K562 (cell line): Measurements from ENCODE around the gene DENND2C. TPM values are rescaled to one million over a fixed set of nuclear protein-coding genes. Genes with fewer than 3 reads are reported as not detected.
A peak's percentile ranks its signal among the peaks of the same experiment; 100 is the strongest.

Experiments used
- PTBP1 ChIP-seq: fragments of 200-400 bp; formaldehyde crosslinking; IDR thresholded peaks from 2 replicates; pipeline ENCODE4 v1.6.1; 2017; ENCODE audit warnings: low read depth, low read length
- TAL1 ChIP-seq: fragments of 450-650 bp; IDR thresholded peaks from 2 replicates; pipeline ENCODE4 v1.6.1; 2016; ENCODE audit warnings: mild to moderate bottlenecking
- TEAD1 ChIP-seq, 2 experiments: fragments of 450-650 bp in 1 of 2; sonication (generic) in 1 of 2; formaldehyde crosslinking; IDR thresholded peaks; 2 replicates each; pipeline versions ENCODE4 v1.4.0 to v1.8.0; 2020 to 2022; ENCODE audit warnings: mild to moderate bottlenecking in 2 of 2, missing genetic modification reagents in 1 of 2
- U2AF1 ChIP-seq: fragments of 200-400 bp; formaldehyde crosslinking; optimal IDR thresholded peaks from 2 replicates; pipeline ENCODE3; 2017; ENCODE audit warnings: mild to moderate bottlenecking, low read depth, low read length, moderate library complexity
- ZNF583 ChIP-seq: fragments of 250-450 bp; sonication (Bioruptor Pico); IDR thresholded peaks from 2 replicates; pipeline ENCODE4 v1.4.0; 2020
- ZNF584 ChIP-seq: fragments of 200-800 bp; sonication (Bioruptor generic); IDR thresholded peaks from 2 replicates; pipeline ENCODE4 v1.6.1; 2016; ENCODE audit warnings: low read depth, mild to moderate bottlenecking, missing genetic modification characterization, missing compliant biosample characterization
- polyA plus RNA-seq, 8 experiments: library from polyadenylated mRNA; depleted of rRNA in 4 of 8; stranded (reverse) in 5 of 8; unstranded in 3 of 8; fragments of >200 nt; fragmentation: Nextera tagmentation in 2 of 8; fragmentation: Illumina TruSeq in 1 of 8; extraction: Ambion mirVana in 2 of 8; extraction: Trizol in 1 of 8; gene quantifications; 2 replicates each; pipeline versions ENCODE4 v1.2.1 to v1.2.3, GENCODE V29; 2011 to 2014; ENCODE audit warnings: inconsistent platforms in 1 of 8, missing spikeins in 1 of 8
- total RNA-seq, 7 experiments: library from RNA; depleted of rRNA in 6 of 7; stranded (reverse); fragments of >200 nt in 6 of 7; fragmentation: Illumina TruSeq in 2 of 7; extraction: Trizol in 2 of 7; gene quantifications; 2 replicates each; pipeline versions ENCODE4 v1.2.1 to v1.2.3, GENCODE V29; 2011 to 2021; ENCODE audit warnings: low replicate concordance in 1 of 7
- TF ChIP-seq, protein P1 (sequence below): fragments of 200-600 bp; sonication (generic); IDR thresholded peaks from one replicate; pipeline ENCODE4 v1.6.1; 2012; ENCODE audit warnings: mild to moderate bottlenecking, low read depth, low read length, inconsistent platforms
- TF ChIP-seq, protein P2 (sequence below): fragments of 450-650 bp; IDR thresholded peaks from 2 replicates; pipeline ENCODE4 v1.7.0; 2016; ENCODE audit warnings: borderline replicate concordance
- TF ChIP-seq, protein P3 (sequence below): fragments of 450-650 bp; formaldehyde crosslinking; IDR thresholded peaks from 2 replicates; pipeline ENCODE4 v1.4.0; 2022; ENCODE audit warnings: mild to moderate bottlenecking, moderate library complexity
- TF ChIP-seq, protein P4 (sequence below): conservative IDR thresholded peaks from 2 replicates; pipeline ENCODE4 v1.6.1; 2011; ENCODE audit warnings: low read depth, mild to moderate bottlenecking, low read length; ENCODE audit not compliant: control insufficient read depth

DENND2C gene
- total and polyA plus RNA-seq, 9 of the 15 experiments (the other 6 are each of a cell fraction or from before 2014, with no cell fraction given), result 0.03 to 0.25 (median 0.14) TPM

DNA sequence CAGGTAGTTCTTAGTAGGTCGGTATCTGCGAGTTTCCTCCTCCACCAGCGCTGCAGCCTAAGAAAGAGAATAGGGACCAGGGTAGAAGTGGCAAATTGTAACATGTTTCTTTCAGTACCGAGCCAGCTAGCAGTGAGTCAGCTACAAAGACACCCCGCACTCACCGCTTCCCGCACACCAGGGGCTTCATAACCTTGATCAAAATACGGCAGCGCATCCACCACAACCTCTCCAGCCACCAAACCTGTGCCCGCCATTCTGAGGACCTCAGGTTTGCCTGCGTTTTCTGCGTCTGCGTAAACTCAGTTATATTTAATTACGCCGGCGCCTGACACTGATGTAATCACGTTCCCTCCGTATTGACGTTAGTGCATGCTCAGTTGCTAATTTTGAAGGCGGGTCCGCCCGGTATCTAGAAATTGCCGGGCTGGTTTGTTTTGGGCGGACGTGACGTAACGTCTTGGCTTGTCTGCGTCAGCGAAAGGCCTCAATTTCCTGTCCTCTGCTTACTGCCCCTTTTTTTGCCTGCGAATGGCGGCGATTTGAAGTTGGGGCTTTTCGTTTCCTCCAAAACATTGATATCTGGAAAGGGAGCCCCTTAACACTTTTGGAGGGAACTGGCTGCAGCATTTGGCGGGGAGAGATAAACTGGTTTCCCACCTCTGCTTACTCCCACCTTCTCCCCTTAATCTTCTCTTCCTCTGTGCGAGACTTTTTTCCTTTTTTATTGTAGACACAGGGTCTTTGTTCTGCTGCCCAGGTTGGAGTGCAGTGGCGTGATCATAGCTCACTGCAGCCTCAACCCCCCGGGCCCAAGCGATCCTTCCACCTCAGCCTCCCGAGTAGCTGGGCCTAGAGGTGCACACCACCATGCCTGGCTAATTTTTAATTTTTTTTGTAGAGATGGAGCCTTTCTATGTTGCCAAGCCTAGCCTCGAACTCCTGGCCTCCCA is 88.2 kb downstream of the DENND2C start, which contains the start of gene BCAS2 (continued):
- TF ChIP-seq, protein P1, sequence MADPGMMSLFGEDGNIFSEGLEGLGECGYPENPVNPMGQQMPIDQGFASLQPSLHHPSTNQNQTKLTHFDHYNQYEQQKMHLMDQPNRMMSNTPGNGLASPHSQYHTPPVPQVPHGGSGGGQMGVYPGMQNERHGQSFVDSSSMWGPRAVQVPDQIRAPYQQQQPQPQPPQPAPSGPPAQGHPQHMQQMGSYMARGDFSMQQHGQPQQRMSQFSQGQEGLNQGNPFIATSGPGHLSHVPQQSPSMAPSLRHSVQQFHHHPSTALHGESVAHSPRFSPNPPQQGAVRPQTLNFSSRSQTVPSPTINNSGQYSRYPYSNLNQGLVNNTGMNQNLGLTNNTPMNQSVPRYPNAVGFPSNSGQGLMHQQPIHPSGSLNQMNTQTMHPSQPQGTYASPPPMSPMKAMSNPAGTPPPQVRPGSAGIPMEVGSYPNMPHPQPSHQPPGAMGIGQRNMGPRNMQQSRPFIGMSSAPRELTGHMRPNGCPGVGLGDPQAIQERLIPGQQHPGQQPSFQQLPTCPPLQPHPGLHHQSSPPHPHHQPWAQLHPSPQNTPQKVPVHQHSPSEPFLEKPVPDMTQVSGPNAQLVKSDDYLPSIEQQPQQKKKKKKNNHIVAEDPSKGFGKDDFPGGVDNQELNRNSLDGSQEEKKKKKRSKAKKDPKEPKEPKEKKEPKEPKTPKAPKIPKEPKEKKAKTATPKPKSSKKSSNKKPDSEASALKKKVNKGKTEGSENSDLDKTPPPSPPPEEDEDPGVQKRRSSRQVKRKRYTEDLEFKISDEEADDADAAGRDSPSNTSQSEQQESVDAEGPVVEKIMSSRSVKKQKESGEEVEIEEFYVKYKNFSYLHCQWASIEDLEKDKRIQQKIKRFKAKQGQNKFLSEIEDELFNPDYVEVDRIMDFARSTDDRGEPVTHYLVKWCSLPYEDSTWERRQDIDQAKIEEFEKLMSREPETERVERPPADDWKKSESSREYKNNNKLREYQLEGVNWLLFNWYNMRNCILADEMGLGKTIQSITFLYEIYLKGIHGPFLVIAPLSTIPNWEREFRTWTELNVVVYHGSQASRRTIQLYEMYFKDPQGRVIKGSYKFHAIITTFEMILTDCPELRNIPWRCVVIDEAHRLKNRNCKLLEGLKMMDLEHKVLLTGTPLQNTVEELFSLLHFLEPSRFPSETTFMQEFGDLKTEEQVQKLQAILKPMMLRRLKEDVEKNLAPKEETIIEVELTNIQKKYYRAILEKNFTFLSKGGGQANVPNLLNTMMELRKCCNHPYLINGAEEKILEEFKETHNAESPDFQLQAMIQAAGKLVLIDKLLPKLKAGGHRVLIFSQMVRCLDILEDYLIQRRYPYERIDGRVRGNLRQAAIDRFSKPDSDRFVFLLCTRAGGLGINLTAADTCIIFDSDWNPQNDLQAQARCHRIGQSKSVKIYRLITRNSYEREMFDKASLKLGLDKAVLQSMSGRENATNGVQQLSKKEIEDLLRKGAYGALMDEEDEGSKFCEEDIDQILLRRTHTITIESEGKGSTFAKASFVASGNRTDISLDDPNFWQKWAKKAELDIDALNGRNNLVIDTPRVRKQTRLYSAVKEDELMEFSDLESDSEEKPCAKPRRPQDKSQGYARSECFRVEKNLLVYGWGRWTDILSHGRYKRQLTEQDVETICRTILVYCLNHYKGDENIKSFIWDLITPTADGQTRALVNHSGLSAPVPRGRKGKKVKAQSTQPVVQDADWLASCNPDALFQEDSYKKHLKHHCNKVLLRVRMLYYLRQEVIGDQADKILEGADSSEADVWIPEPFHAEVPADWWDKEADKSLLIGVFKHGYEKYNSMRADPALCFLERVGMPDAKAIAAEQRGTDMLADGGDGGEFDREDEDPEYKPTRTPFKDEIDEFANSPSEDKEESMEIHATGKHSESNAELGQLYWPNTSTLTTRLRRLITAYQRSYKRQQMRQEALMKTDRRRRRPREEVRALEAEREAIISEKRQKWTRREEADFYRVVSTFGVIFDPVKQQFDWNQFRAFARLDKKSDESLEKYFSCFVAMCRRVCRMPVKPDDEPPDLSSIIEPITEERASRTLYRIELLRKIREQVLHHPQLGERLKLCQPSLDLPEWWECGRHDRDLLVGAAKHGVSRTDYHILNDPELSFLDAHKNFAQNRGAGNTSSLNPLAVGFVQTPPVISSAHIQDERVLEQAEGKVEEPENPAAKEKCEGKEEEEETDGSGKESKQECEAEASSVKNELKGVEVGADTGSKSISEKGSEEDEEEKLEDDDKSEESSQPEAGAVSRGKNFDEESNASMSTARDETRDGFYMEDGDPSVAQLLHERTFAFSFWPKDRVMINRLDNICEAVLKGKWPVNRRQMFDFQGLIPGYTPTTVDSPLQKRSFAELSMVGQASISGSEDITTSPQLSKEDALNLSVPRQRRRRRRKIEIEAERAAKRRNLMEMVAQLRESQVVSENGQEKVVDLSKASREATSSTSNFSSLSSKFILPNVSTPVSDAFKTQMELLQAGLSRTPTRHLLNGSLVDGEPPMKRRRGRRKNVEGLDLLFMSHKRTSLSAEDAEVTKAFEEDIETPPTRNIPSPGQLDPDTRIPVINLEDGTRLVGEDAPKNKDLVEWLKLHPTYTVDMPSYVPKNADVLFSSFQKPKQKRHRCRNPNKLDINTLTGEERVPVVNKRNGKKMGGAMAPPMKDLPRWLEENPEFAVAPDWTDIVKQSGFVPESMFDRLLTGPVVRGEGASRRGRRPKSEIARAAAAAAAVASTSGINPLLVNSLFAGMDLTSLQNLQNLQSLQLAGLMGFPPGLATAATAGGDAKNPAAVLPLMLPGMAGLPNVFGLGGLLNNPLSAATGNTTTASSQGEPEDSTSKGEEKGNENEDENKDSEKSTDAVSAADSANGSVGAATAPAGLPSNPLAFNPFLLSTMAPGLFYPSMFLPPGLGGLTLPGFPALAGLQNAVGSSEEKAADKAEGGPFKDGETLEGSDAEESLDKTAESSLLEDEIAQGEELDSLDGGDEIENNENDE, result no peak
- TF ChIP-seq TEAD1 (CRISPR knock-in tag; IDR thresholded peaks at IDR 0.05) (no peak; a peak in 2 of 4 replicates), ZNF583 (0 out of 2 replicates have a peak, but pooled peaks have one; percentile 54), TAL1 (no peak; the same call in 1 of the 2 replicates), U2AF1 (no peak), ZNF584 (CRISPR knock-in tag) (peak; percentile 81; the same call in 1 of the 2 replicates), PTBP1 (no peak)
- TF ChIP-seq, protein P2, sequence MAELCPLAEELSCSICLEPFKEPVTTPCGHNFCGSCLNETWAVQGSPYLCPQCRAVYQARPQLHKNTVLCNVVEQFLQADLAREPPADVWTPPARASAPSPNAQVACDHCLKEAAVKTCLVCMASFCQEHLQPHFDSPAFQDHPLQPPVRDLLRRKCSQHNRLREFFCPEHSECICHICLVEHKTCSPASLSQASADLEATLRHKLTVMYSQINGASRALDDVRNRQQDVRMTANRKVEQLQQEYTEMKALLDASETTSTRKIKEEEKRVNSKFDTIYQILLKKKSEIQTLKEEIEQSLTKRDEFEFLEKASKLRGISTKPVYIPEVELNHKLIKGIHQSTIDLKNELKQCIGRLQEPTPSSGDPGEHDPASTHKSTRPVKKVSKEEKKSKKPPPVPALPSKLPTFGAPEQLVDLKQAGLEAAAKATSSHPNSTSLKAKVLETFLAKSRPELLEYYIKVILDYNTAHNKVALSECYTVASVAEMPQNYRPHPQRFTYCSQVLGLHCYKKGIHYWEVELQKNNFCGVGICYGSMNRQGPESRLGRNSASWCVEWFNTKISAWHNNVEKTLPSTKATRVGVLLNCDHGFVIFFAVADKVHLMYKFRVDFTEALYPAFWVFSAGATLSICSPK, result 0 out of 2 replicates have a peak, but pooled peaks have one; percentile 84
- TF ChIP-seq, protein P3, sequence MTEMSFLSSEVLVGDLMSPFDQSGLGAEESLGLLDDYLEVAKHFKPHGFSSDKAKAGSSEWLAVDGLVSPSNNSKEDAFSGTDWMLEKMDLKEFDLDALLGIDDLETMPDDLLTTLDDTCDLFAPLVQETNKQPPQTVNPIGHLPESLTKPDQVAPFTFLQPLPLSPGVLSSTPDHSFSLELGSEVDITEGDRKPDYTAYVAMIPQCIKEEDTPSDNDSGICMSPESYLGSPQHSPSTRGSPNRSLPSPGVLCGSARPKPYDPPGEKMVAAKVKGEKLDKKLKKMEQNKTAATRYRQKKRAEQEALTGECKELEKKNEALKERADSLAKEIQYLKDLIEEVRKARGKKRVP, result peak; percentile 63; the same call in 1 of the 2 replicates
- TF ChIP-seq, protein P4, sequence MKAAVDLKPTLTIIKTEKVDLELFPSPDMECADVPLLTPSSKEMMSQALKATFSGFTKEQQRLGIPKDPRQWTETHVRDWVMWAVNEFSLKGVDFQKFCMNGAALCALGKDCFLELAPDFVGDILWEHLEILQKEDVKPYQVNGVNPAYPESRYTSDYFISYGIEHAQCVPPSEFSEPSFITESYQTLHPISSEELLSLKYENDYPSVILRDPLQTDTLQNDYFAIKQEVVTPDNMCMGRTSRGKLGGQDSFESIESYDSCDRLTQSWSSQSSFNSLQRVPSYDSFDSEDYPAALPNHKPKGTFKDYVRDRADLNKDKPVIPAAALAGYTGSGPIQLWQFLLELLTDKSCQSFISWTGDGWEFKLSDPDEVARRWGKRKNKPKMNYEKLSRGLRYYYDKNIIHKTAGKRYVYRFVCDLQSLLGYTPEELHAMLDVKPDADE, result peak; percentile 62; the same call in 1 of the 2 replicates
